Fibroblast of lung (primary cell): ENCODE results near the gene ZDHHC9.

ENCODE experiments used
- EZH2 ChIP-seq: IDR thresholded peaks from 2 replicates; pipeline ENCODE4 v1.5.1; 2012; ENCODE audit warnings: low read length, control low read depth, mild to moderate bottlenecking; ENCODE audit errors: missing control alignments
- TF ChIP-seq, protein P1 (sequence below), 2 donors: IDR thresholded peaks in 1 of 2; conservative IDR thresholded peaks in 1 of 2; 1 replicate in 1 of 2; 2 replicates in 1 of 2; pipeline ENCODE4 v1.5.1; 2011 to 2012; ENCODE audit warnings: low read length in 2 of 2, control low read depth in 1 of 2, inconsistent platforms in 1 of 2, low read depth in 1 of 2, mild to moderate bottlenecking in 1 of 2

DNA sequence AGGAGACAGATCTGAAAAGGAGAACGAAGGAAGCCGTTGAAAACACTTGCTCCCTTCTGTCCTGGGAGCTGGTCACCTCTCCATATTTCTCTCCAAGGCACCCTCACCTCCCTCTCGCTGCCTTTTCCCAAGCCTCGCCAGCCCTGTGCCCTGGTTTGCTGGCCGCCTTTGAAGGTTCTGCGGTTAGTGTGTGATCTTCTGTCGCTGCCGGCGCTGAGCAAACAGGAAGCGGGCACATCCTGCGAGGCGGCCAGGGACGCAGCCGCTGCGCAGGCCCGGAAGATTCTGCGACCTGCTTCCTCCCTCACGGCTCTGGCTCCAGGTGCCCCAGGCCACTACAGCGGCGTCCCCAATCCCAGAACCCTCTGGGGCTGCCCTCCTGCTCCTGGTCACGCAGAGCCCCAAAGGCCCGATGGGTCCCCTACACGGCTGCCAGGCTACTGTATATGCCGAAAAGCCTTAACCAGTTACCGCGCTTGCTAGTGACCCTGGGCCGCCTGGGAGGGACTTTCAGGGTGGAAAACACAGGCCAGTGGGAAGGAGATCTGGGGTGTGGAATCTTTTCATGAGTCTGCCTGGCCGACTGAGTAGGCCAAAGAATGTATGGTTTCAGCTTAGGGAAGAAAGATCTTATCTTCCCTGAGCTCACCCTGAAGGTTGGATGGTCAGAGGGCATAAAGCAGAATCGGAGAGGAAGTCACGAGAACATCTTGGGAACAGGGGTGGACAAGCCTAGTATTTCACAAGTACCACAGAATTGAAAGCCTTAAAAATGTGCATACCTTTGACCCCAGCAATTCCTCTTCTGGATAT is 66.3 kb downstream of the ZDHHC9 start:
- TF ChIP-seq, protein P1, sequence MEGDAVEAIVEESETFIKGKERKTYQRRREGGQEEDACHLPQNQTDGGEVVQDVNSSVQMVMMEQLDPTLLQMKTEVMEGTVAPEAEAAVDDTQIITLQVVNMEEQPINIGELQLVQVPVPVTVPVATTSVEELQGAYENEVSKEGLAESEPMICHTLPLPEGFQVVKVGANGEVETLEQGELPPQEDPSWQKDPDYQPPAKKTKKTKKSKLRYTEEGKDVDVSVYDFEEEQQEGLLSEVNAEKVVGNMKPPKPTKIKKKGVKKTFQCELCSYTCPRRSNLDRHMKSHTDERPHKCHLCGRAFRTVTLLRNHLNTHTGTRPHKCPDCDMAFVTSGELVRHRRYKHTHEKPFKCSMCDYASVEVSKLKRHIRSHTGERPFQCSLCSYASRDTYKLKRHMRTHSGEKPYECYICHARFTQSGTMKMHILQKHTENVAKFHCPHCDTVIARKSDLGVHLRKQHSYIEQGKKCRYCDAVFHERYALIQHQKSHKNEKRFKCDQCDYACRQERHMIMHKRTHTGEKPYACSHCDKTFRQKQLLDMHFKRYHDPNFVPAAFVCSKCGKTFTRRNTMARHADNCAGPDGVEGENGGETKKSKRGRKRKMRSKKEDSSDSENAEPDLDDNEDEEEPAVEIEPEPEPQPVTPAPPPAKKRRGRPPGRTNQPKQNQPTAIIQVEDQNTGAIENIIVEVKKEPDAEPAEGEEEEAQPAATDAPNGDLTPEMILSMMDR (conservative IDR thresholded peaks at IDR 0.05 in 1 of 2, IDR thresholded peaks at IDR 0.05 in 1 of 2; ENCODE audit: low read depth in 1 of 2, low read length in 2 of 2) = no peak
- no peak for TF ChIP-seq EZH2
